HG02852 (cell line): ENCODE results near the gene CAV3.

Experiments used
- ATAC-seq: cut with Tn5 transposase; IDR thresholded peaks from one replicate; pipeline ENCODE4 v1.9.1; 2021; ENCODE audit warnings: mild to moderate bottlenecking, moderate library complexity; ENCODE audit not compliant: unreplicated experiment

CAV3 gene

DNA sequence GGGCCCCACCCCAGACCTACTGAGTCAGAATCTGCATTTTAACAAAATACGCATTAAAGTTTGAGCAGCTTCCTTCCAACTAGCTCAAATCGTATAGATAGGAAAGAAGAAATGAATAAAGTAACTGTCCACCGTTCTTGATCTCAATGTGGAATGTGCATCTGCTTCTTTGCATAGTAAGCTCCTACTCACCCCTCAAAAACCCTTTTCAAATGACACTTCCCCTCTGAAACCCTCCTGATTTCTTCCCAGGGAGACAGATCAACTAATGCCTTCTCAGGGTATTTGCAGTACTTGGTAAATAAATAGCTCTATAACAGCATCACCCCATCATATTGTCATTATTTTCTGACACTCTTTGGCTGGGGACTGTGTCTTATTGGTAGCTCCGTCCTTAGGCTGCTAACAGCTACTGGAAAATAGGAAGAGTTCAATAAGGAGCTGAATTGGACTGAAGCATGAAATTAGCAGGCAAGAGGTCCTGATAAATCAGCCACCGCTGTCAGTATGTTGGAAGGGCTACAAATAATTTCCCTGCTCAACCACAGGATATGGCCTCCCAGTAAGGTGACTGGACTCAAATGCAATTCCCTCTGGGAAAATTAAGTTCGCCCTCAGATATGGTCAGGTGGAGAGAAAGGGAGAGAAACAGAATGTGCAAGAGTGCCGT lies 25.6 kb downstream of the CAV3 start:
- no peak for ATAC-seq

GRCh38 chr3:8760091-8760490 lies 26.5 kb downstream of the CAV3 start:
- no peak for ATAC-seq

- ATAC-seq, result no peak
Observed at GRCh38 chr3:8760506-8760905, 26.9 kb downstream of the CAV3 start.

- ATAC-seq, result no peak
Observed at GRCh38 chr3:8761866-8762265, 28.3 kb downstream of the CAV3 start.

DNA sequence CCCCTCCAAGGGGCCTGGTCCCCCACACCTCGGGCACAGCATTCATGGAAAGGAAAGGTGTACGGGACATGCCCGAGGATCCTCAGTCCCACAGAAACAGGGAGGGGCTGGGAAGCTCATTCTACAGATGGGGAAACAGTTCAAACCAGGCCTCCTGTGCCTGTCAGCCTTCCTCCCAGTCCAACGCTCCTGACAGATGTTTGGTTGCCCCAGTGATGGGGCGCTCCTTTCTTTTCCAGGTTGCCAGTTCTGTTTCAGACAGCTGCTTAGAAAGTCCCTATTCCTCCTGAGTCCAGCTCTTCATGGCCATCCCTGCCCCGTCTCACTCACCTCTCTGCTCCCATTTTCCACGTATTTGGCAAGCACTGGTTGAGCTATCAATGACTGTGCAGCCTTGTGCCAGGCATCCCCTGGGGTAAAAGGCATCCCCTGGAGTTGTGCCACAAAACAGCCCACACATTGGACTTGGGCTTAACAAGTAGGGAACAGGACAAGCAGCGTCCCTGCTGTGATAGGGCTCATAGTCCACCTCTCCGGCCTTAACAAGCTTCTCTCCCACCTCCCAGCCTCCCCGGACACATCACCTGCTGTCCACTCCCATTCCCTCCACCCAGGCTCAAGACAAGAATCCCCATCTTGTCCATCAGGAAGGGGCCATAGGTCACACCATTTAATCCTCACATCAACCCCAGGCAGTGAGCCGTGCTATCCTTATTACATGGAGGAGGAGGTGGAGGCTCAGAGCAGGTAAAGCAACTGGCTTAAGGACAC lies 29.2 kb downstream of the CAV3 start:
- ATAC-seq, result no peak

DNA sequence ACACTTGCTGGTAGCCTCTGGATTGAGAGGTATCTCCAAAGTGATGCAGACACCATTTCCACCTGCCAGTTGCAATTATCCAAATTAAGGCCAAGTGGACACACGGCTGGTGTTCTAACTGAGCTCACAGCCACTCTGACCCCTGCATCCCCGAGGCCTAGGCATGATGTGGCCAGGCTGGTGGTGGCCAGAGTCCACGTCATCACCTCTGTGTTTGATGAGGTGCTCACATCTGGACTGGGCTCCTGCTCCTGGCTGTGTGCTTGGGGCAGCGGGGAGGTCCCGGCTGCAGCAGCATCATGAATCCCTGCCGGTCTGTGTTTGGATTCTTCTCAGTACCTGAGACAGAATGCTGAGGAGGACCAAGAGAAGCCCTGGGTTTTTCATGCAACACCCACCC lies 30.9 kb downstream of the CAV3 start:
- no peak for ATAC-seq

GRCh38 chr3:8765528-8765927 lies 31.9 kb downstream of the CAV3 start:
- no peak for ATAC-seq

DNA sequence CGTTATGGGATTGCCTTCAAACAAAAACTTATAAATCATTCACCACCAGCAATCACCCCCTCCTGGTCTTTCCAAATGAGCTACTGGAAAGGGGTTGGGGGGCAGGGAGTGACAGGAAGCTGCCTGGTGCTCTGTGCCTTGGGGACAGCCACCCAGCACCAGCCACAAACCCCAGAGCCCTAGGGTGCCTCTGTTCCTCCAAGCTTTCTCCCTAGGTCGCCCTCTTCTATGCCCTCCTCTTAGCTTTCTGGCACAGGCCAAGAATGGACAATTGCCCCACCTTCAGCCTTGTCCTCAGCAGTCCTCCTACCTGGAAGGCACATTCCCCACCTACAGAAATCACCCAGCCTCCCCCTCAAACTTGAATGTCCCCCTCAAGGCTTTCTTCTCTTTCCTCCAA lies 32.5 kb downstream of the CAV3 start:
- ATAC-seq, result no peak

- ATAC-seq, result no peak
Observed at GRCh38 chr3:8767256-8767666, 33.7 kb downstream of the CAV3 start.

DNA sequence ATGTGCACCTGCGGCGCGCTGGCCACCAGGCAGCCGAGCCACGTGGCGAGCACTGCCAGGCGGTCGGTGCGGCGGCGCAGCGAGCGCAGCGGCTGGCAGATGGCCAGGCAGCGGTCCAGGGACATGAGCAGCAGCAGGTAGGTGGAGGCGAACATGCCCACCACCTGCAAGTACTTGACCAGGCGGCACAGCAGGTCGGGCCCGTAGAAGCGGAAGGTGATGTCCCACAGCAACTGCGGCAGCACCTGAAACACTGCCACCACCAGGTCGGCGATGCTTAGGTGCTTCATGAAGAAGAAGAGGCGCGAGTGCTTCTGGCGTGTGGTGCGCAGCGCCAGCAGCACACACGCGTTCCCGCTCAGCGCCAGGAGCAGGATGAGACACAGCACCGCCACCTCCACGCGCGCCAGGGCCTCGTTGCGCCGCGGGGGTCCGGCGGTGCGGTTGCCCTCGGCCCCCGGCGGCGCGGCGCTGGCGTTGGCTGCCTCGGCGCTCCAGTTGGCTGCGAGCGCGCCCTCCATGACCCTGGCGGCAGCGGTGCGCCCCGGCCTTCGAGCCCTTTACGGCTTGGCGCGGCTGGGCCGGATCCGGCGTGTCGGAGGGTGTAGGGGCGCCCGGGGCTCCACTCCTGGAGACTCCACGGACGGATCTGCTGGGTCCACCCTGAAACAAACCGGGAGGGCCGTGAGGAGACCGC lies 34.2 kb downstream of the CAV3 start:
- ATAC-seq, result peak; percentile 46

- peak; percentile 35 for ATAC-seq
Observed at GRCh38 chr3:8768364-8769087, 34.9 kb downstream of the CAV3 start.

- ATAC-seq, result peak; percentile 80
Observed at GRCh38 chr3:8769088-8769822, 35.7 kb downstream of the CAV3 start, which contains the start of gene OXTR. TSS of gene OXTR (minus strand) at chr3:8769613. CDS start at chr3:8768187, 1,426 bp downstream.

- ATAC-seq, result no peak
Observed at GRCh38 chr3:8773941-8774542, 40.4 kb downstream of the CAV3 start.

DNA sequence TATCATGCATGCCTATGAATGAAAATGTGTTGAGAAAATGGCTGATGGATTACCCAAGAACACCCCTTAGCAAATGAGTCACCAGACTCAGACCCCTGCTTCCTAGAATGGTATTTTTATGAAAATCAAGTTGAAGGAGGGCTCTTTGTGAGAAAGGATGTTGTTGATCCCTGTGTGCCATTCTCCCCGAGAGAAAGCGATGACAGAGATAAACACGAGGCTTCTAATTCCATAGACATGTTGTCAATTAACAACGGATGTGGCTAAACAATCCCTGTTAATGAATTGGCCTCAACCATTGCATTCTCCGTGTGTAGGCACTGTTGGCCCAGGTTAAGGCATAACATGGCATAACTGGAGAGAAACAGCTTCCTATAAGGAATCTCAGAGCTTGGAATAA lies 41.6 kb downstream of the CAV3 start:
- no peak for ATAC-seq

DNA sequence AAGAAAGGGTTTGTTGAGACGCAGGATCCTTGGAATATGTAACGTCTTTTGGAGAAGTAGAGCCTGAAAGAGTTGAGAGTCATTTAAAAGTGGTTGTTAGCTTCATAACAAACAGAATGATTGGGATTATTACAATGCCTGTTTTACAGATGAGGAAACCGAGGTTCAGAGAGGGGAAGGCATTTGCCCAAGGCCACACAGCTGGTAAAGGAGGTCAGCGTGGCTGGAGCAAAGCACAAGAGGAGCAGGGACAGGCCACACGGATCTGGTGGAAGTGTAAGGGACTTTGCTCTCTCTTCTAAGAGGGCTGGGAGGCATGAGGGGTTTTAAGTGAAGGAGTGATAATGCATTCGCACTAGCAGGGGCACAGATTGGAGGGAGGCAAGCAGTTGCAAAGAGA lies 42.0 kb downstream of the CAV3 start:
- ATAC-seq, result no peak

GRCh38 chr3:8776406-8776805 lies 42.8 kb downstream of the CAV3 start:
- no peak for ATAC-seq

DNA sequence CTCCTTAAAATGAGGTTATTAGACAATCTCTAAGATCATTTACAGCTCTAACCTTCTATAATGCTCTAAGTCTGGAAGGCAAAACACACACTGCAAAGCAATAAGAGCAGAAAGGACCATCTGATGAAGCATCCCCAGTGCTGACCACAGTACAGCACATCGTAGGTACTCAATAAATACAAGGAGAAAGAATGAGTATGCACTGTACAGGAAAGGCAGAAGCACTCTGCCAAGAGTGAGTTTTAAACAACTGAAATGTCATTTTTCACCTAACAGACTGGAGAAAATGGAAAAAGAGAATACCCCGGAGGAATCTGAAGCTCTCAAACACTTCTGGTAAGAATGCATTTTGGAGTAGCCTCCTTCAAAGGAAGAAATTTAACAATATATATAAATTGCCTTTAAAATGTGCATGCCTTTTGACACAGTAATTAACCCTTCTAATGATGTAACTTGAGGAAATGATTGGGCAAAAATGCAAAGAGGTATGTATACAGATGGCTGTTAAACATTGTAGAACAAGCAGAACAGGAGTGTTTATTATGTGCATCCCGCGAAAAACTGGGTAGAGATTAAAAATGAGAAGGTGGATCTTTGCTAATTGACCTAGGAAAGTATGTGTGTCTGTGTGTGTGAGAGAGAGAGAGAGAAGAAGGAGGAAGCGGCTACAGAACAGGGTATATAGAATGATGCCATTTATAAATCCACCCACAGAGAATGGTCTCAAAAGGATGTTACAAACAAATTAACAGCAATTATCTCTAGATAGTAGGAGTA lies 43.8 kb downstream of the CAV3 start:
- ATAC-seq, result peak; percentile 79

- ATAC-seq, result no peak
Observed at GRCh38 chr3:8777978-8778267, 44.3 kb downstream of the CAV3 start.

DNA sequence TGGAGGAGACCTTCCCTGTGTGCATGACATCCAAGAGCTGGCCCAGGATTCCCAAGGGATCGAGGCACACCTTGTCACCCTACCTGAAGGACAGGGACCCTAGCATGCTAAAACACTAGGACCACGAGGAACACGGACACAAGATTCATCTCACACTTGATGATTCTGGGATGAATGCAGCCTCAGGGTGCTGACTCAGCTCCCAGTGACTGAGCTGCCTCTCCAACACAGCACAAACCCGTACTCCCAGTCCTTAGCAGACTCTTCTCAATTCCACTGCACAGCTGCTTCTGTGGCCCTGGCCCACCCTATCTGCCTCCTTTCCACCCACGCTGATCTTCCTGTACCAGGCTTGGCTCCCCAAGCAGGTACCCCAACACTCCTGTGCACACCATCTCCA lies 44.9 kb downstream of the CAV3 start:
- no peak for ATAC-seq

DNA sequence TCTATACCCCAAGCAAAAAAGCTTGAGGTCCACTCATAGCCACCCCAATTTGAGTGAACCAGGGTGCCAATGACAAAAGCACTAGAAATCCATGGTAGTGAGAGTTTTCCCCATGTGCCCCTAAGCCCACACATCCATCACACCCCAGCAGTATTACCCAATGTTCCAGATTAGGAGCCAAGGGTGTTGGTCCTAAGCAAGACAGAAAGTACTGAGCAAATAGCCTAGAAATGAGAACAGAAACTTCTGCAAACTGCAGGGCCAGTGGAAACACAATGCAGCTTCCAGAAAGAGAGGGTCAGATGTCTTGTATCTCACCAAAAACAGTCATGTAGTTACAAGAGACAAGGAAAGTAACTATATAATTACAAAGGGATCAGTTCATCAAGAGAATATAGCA lies 46.7 kb downstream of the CAV3 start:
- no peak for ATAC-seq
